IPS-18a (cell line): ENCODE results near the gene GTF2A1L.
"Not testable (repeated sequence)": the region's sequence is repeated elsewhere in the genome, so short reads cannot be mapped to it uniquely, and the experiment has no call there.

Experiments
- H3K27ac ChIP-seq: one replicate; pipeline ENCODE4 v1.5.1; 2013; ENCODE audit warnings: low read length
- H3K27me3 ChIP-seq: one replicate; pipeline ENCODE4 v1.6.1; 2013; ENCODE audit warnings: mild to moderate bottlenecking, low read length; ENCODE audit not compliant: control insufficient read depth, insufficient read depth
- H3K36me3 ChIP-seq: one replicate; pipeline ENCODE4 v1.6.1; 2013; ENCODE audit warnings: low read depth, low read length; ENCODE audit not compliant: control insufficient read depth
- H3K4me1 ChIP-seq: one replicate; pipeline ENCODE4 v1.6.1; 2013; ENCODE audit warnings: low read depth, low read length; ENCODE audit not compliant: control insufficient read depth
- H3K4me3 ChIP-seq: one replicate; pipeline ENCODE4 v1.5.1; 2013; ENCODE audit warnings: low read length
- H3K9ac ChIP-seq: one replicate; pipeline ENCODE4 v1.6.1; 2013; ENCODE audit warnings: mild to moderate bottlenecking, low read length, moderate library complexity
- H3K9me3 ChIP-seq: one replicate; pipeline ENCODE4 v1.6.1; 2013; ENCODE audit warnings: low read depth, low read length; ENCODE audit not compliant: control insufficient read depth

Gene GTF2A1L

GRCh38 chr2:48673581-48673980, 55.9 kb downstream of the GTF2A1L start:
- H3K9ac ChIP-seq = no peak overlapping the region
- H3K27ac ChIP-seq = no peak overlapping the region
- no peaks in the 10 kb centered on the region for H3K27me3 ChIP-seq
- no peaks in the 10 kb centered on the region for H3K4me1 ChIP-seq
- H3K9me3 ChIP-seq = no peaks in the 10 kb centered on the region
- no peaks in the 10 kb centered on the region for H3K36me3 ChIP-seq
- no peak overlapping the region for H3K4me3 ChIP-seq

- H3K4me3 ChIP-seq = no peak overlapping the region
- no peak overlapping the region for H3K27ac ChIP-seq
Measured at GRCh38 chr2:48674933-48675332, 57.3 kb downstream of the GTF2A1L start.

GRCh38 chr2:48677450-48677849, 59.8 kb downstream of the GTF2A1L start:
- H3K4me3 ChIP-seq = no peak overlapping the region
- no peak overlapping the region for H3K27ac ChIP-seq
- no peaks in the 10 kb centered on the region for H3K4me1 ChIP-seq
- H3K9me3 ChIP-seq = no peaks in the 10 kb centered on the region
- no peaks in the 10 kb centered on the region for H3K27me3 ChIP-seq
- H3K36me3 ChIP-seq = no peaks in the 10 kb centered on the region
- H3K9ac ChIP-seq = no peak overlapping the region

More at GRCh38 chr2:48674933-48675332, 57.3 kb downstream of the GTF2A1L start:
- H3K4me1 ChIP-seq = no peaks in the 10 kb centered on the region
- no peaks in the 10 kb centered on the region for H3K9me3 ChIP-seq
- no peaks in the 10 kb centered on the region for H3K36me3 ChIP-seq
- H3K27me3 ChIP-seq = no peaks in the 10 kb centered on the region
- H3K9ac ChIP-seq = no peak overlapping the region

GRCh38 chr2:48685126-48685525, 67.5 kb downstream of the GTF2A1L start:
- Histone ChIP-seq H3K4me3 (no peak overlapping the region), H3K9me3 (no peaks in the 10 kb centered on the region), H3K27ac (no peak overlapping the region), H3K4me1 (no peaks in the 10 kb centered on the region), H3K36me3 (no peaks in the 10 kb centered on the region), H3K27me3 (no peaks in the 10 kb centered on the region), H3K9ac (no peak overlapping the region)

GRCh38 chr2:48691935-48692691, 74.5 kb downstream of the GTF2A1L start:
- H3K4me1 ChIP-seq = peaks cover 35% of the 10 kb centered on the region
- no peaks in the 10 kb centered on the region for H3K9me3 ChIP-seq
- no peak overlapping the region for H3K9ac ChIP-seq
- no peaks in the 10 kb centered on the region for H3K27me3 ChIP-seq
- no peak overlapping the region for H3K4me3 ChIP-seq
- H3K36me3 ChIP-seq = no peaks in the 10 kb centered on the region
- H3K27ac ChIP-seq = no peak overlapping the region

- no peak overlapping the region for H3K9ac ChIP-seq
- H3K9me3 ChIP-seq = no peaks in the 10 kb centered on the region
- H3K27me3 ChIP-seq = no peaks in the 10 kb centered on the region
- H3K27ac ChIP-seq = no peak overlapping the region
- H3K36me3 ChIP-seq = no peaks in the 10 kb centered on the region
- H3K4me1 ChIP-seq = peaks cover 35% of the 10 kb centered on the region
- H3K4me3 ChIP-seq = no peak overlapping the region
Measured at GRCh38 chr2:48693066-48693465, 75.4 kb downstream of the GTF2A1L start.

- Histone ChIP-seq H3K4me3 (peak overlapping the region; percentile 19), H3K9ac (no peak overlapping the region), H3K9me3 (no peaks in the 10 kb centered on the region)
Measured at GRCh38 chr2:48693645-48694044, 76.0 kb downstream of the GTF2A1L start.

GRCh38 chr2:48694149-48694548, 76.5 kb downstream of the GTF2A1L start:
- H3K4me3 ChIP-seq = peak overlapping the region; percentile 19
- no peaks in the 10 kb centered on the region for H3K27me3 ChIP-seq
- H3K36me3 ChIP-seq = no peaks in the 10 kb centered on the region
- no peaks in the 10 kb centered on the region for H3K9me3 ChIP-seq
- no peak overlapping the region for H3K27ac ChIP-seq
- H3K4me1 ChIP-seq = peaks cover 37% of the 10 kb centered on the region
- H3K9ac ChIP-seq = peak overlapping the region; percentile 8

More at GRCh38 chr2:48693645-48694044, 76.0 kb downstream of the GTF2A1L start:
- no peaks in the 10 kb centered on the region for H3K36me3 ChIP-seq
- H3K4me1 ChIP-seq = peaks cover 35% of the 10 kb centered on the region
- no peak overlapping the region for H3K27ac ChIP-seq
- H3K27me3 ChIP-seq = no peaks in the 10 kb centered on the region

- H3K9ac ChIP-seq = no peak overlapping the region
- H3K36me3 ChIP-seq = no peaks in the 10 kb centered on the region
- no peak overlapping the region for H3K4me3 ChIP-seq
- no peak overlapping the region for H3K27ac ChIP-seq
- peaks cover 44% of the 10 kb centered on the region for H3K4me1 ChIP-seq
- no peaks in the 10 kb centered on the region for H3K27me3 ChIP-seq
- H3K9me3 ChIP-seq = no peaks in the 10 kb centered on the region
Measured at GRCh38 chr2:48695991-48696390, 78.3 kb downstream of the GTF2A1L start.

GRCh38 chr2:48696881-48697280, 79.2 kb downstream of the GTF2A1L start:
- no peak overlapping the region for H3K9ac ChIP-seq
- peaks cover 43% of the 10 kb centered on the region for H3K4me1 ChIP-seq
- H3K36me3 ChIP-seq = no peaks in the 10 kb centered on the region
- no peak overlapping the region for H3K27ac ChIP-seq
- no peaks in the 10 kb centered on the region for H3K27me3 ChIP-seq
- H3K4me3 ChIP-seq = no peak overlapping the region
- H3K9me3 ChIP-seq = no peaks in the 10 kb centered on the region

GRCh38 chr2:48699348-48699930, 81.8 kb downstream of the GTF2A1L start:
- Histone ChIP-seq H3K4me1 (peaks cover 18% of the 10 kb centered on the region), H3K36me3 (no peaks in the 10 kb centered on the region), H3K4me3 (no peak overlapping the region), H3K27me3 (no peaks in the 10 kb centered on the region), H3K9me3 (no peaks in the 10 kb centered on the region), H3K9ac (no peak overlapping the region), H3K27ac (no peak overlapping the region)

GRCh38 chr2:48703621-48704020, 86.0 kb downstream of the GTF2A1L start:
- H3K4me3 ChIP-seq, H3K36me3 ChIP-seq, H3K9ac ChIP-seq, H3K27ac ChIP-seq, H3K9me3 ChIP-seq, H3K27me3 ChIP-seq, H3K4me1 ChIP-seq: not testable (repeated sequence)
